A673 (cell line): ENCODE measurements around the gene UBE2G1. TPM values are rescaled to one million over a fixed set of nuclear protein-coding genes. Genes with fewer than 3 reads are reported as not detected.

Experiments
- BruUV-seq: library from RNA; stranded (reverse); fragments of 400-500 nt; replicated peaks from 2 replicates; lab custom pipeline; 2021; lab: Mats Ljungman, UMichigan
- CTCF ChIA-PET: fragments of 300-600 bp; sonication (Branson Sonifier 250); formaldehyde crosslinking; loops from one replicate; lab custom pipeline; 2022; ENCODE audit warnings: antibody characterized with exemption; lab: Charles Lee
- POLR2A ChIA-PET: fragments of 300-600 bp; sonication (Branson Sonifier 250); formaldehyde crosslinking; loops from one replicate; lab custom pipeline; 2022; ENCODE audit warnings: antibody characterized with exemption; ENCODE audit not compliant: low non-redundant PET; lab: Charles Lee
- DNase-seq: peaks from one replicate; pipeline ENCODE4 v3.0.0-alpha.2; 2015; ENCODE audit warnings: low spot score
- H3K27ac ChIP-seq: fragments of 200-600 bp; sonication (generic); 2 replicates; pipeline ENCODE4 v1.5.1; 2016; ENCODE audit warnings: mixed run types, low read depth, mild to moderate bottlenecking, mixed read lengths, antibody characterized with exemption, low read length; ENCODE audit not compliant: poor library complexity, severe bottlenecking
- H3K27me3 ChIP-seq: fragments of 200-600 bp; sonication (generic); replicated peaks from 2 replicates; pipeline ENCODE4 v1.6.1; 2017; ENCODE audit warnings: mixed run types, low read depth, mild to moderate bottlenecking, mixed read lengths, antibody characterized with exemption, low read length; ENCODE audit not compliant: insufficient read depth, poor library complexity
- H3K36me3 ChIP-seq: fragments of 200-600 bp; sonication (generic); 2 replicates; pipeline ENCODE4 v1.6.1; 2016; ENCODE audit warnings: mixed run types, mild to moderate bottlenecking, mixed read lengths, antibody characterized with exemption, low read length; ENCODE audit not compliant: insufficient read depth, poor library complexity, severe bottlenecking
- H3K4me1 ChIP-seq: fragments of 200-600 bp; sonication (generic); 2 replicates; pipeline ENCODE4 v1.6.1; 2017; ENCODE audit warnings: mixed run types, mild to moderate bottlenecking, mixed read lengths, antibody characterized with exemption, low read length; ENCODE audit not compliant: insufficient read depth, poor library complexity, severe bottlenecking
- H3K4me3 ChIP-seq: fragments of 200-600 bp; sonication (generic); 2 replicates; pipeline ENCODE4 v1.5.1; 2016; ENCODE audit warnings: low read depth, mixed run types, mild to moderate bottlenecking, mixed read lengths, low read length; ENCODE audit not compliant: poor library complexity, severe bottlenecking
- H3K9me3 ChIP-seq: fragments of 200-600 bp; sonication (generic); 2 replicates; pipeline ENCODE4 v1.6.1; 2016; ENCODE audit warnings: mixed run types, low read depth, mild to moderate bottlenecking, mixed read lengths, antibody characterized with exemption, low read length; ENCODE audit not compliant: poor library complexity, severe bottlenecking
- EZH2 ChIP-seq: fragments of 200-600 bp; sonication (generic); IDR thresholded peaks from 2 replicates; pipeline ENCODE4 v1.6.1; 2017; ENCODE audit warnings: borderline replicate concordance, low read depth, mild to moderate bottlenecking, mixed read lengths, antibody characterized with exemption, low read length; ENCODE audit not compliant: poor library complexity, severe bottlenecking
- intact Hi-C: fragments of 100-400 bp; cut with micrococcal nuclease; formaldehyde crosslinking; loops from one replicate; pipeline ENCODE4 v1.10.0; 2022; ENCODE audit not compliant: unreplicated experiment
- total RNA-seq: library from RNA; stranded (reverse); gene quantifications from 2 replicates; pipeline ENCODE4 v1.2.3, GENCODE V29; 2021
- TF ChIP-seq, protein P1 (sequence below): fragments of 300-800, 200-600 bp; sonication (generic); conservative IDR thresholded peaks from 2 replicates; pipeline ENCODE4 v1.5.1; 2017; ENCODE audit warnings: low read depth, mild to moderate bottlenecking, antibody characterized with exemption, low read length, moderate library complexity, mixed read lengths

Gene UBE2G1
- total RNA-seq, 1 experiment from 2014 or later = 107 TPM

DNA sequence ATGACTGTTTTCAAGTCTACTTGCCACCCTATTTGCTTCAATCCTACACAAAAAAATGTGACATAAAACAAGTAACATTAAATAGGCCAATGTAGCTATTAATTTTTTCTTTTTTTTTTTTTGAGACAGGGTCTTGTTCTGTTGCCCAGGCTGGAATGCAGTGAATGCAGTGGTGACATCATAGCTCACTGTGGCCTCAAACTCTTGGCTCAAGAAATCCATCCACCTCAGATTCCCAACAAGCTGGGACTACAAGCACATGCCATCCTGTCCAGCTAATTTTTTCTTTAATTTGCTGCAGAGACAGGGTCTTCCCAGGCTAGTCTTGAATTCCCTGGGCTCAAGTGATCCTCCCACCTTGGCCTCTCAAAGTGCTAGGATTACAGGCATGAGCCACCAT is 132.1 kb downstream of the UBE2G1 start:
- Histone ChIP-seq H3K4me1 (peaks cover 6% of the 10 kb centered on the region), H3K27me3 (no peaks in the 10 kb centered on the region), H3K27ac (no peak overlapping the region), H3K9me3 (no peaks in the 10 kb centered on the region), H3K36me3 (peaks cover 45% of the 10 kb centered on the region), H3K4me3 (no peak overlapping the region)
- intact Hi-C loops = no loop called here
- DNase-seq = no peak
- POLR2A ChIA-PET = no interaction called here
- CTCF ChIA-PET = no interaction called here
- BruUV-seq = no TSS peak
- no peak for TF ChIP-seq EZH2
- TF ChIP-seq, protein P1, sequence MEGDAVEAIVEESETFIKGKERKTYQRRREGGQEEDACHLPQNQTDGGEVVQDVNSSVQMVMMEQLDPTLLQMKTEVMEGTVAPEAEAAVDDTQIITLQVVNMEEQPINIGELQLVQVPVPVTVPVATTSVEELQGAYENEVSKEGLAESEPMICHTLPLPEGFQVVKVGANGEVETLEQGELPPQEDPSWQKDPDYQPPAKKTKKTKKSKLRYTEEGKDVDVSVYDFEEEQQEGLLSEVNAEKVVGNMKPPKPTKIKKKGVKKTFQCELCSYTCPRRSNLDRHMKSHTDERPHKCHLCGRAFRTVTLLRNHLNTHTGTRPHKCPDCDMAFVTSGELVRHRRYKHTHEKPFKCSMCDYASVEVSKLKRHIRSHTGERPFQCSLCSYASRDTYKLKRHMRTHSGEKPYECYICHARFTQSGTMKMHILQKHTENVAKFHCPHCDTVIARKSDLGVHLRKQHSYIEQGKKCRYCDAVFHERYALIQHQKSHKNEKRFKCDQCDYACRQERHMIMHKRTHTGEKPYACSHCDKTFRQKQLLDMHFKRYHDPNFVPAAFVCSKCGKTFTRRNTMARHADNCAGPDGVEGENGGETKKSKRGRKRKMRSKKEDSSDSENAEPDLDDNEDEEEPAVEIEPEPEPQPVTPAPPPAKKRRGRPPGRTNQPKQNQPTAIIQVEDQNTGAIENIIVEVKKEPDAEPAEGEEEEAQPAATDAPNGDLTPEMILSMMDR = no peak

- Histone ChIP-seq H3K4me1 (peaks cover 6% of the 10 kb centered on the region), H3K27me3 (no peaks in the 10 kb centered on the region), H3K27ac (no peak overlapping the region), H3K9me3 (no peaks in the 10 kb centered on the region), H3K36me3 (peaks cover 45% of the 10 kb centered on the region), H3K4me3 (no peak overlapping the region)
- BruUV-seq = no TSS peak
- intact Hi-C loops = no loop called here
- no peak for DNase-seq
- TF ChIP-seq, protein P1 = no peak
- no peak for TF ChIP-seq EZH2
- ChIA-PET POLR2A (no interaction called here), CTCF (no interaction called here)
These were observed 132.7 kb downstream of the UBE2G1 start for GRCh38 chr17:4233668-4234258.

DNA sequence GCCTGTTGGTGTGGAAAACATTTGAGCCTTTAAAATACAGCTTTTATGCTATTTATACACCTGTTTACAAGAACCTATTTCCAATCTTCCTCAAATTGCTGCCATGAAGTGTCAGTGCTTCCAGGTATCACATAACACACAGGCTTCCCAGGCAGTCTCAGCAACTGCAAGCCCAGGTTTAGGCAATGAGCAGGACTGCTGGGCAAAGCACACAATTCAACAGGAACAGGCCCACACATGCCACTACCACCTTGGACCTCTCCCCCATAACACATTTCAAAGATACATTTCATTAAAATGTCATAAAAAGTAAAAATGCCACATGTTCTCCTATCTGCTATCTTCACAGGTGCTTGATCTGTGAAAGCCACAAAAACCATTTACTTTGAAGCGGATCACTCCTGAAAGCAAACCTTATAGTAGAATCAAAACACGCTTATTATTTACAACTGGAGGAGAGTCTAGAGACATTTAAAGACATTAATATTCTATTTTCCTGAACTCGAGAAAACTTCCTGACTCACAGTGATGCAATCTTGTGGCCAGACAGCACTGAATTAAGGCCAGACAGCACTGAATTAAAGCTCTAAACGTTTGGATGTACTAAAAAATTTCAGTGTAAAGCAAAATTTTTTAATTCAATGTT is 134.2 kb downstream of the UBE2G1 start:
- Histone ChIP-seq H3K27me3 (no peaks in the 10 kb centered on the region), H3K27ac (peak overlapping the region; percentile 37), H3K4me3 (no peak overlapping the region), H3K9me3 (no peaks in the 10 kb centered on the region), H3K36me3 (peaks cover 45% of the 10 kb centered on the region), H3K4me1 (peaks cover 6% of the 10 kb centered on the region)
- intact Hi-C loops = no loop called here
- no peak for TF ChIP-seq EZH2
- TF ChIP-seq, protein P1 = no peak
- POLR2A ChIA-PET = no interaction called here
- CTCF ChIA-PET = no interaction called here
- no TSS peak for BruUV-seq
- DNase-seq = no peak
